HepG2 (cell line): ENCODE results near the gene RASGRP1. TPM values are rescaled to one million over a fixed set of nuclear protein-coding genes. Genes with fewer than 3 reads are reported as not detected.

Source experiments
- ATAC-seq: fragments of 200-7000 bp; cut with Tn5 transposase; 3 replicates; pipeline ENCODE4 v1.9.1; 2020; ENCODE audit warnings: mild to moderate bottlenecking, moderate library complexity
- BruUV-seq: library from RNA; stranded (reverse); fragments of 400-500 nt; replicated peaks from 2 replicates; lab custom pipeline; 2021; lab: Mats Ljungman, UMichigan
- CTCF ChIA-PET: fragments of 300-600 bp; formaldehyde crosslinking; extraction: SDS; loops from one replicate; lab custom pipeline; 2021; ENCODE audit warnings: low total read pairs, inconsistent platforms, low intra/inter-chr PET ratio; lab: Yijun Ruan, JAX
- POLR2A ChIA-PET: fragments of 350-600 bp; sonication (Branson Sonifier 250); formaldehyde crosslinking; loops from one replicate; lab custom pipeline; 2020; ENCODE audit warnings: antibody characterized with exemption, inconsistent platforms; lab: Yijun Ruan, JAX
- DNase-seq: peaks from one replicate; pipeline ENCODE4 v3.0.0-alpha.2; 2015; ENCODE audit warnings: low spot score
- FAIRE-seq: peaks from 3 replicates; lab custom pipeline; 2011; peaks lifted over from hg19 to GRCh38; lab: Jason Lieb, UNC
- H2AFZ ChIP-seq: one replicate; pipeline ENCODE4 v1.6.1; 2011; ENCODE audit warnings: low read length, inconsistent platforms
- H3K27ac ChIP-seq: fragments of 300-600 bp; 3 replicates; pipeline ENCODE4 v1.8.0; 2011; ENCODE audit warnings: mixed run types, mild to moderate bottlenecking, mixed read lengths, low read length, inconsistent platforms; ENCODE audit not compliant: insufficient read depth; ENCODE audit errors: extremely low read length
- H3K27me3 ChIP-seq, 2 experiments: fragments of 200-600 bp in 1 of 2; 2 replicates in 1 of 2; 3 replicates in 1 of 2; pipeline versions ENCODE4 v1.6.0 to v1.8.0; 2011; ENCODE audit warnings: low read length in 2 of 2, mild to moderate bottlenecking in 2 of 2, moderate library complexity in 2 of 2, inconsistent platforms in 1 of 2; ENCODE audit not compliant: insufficient read depth in 2 of 2, control insufficient read depth in 1 of 2
- H3K36me3 ChIP-seq, 2 experiments: fragments of 200-600 bp in 1 of 2; replicated peaks in 1 of 2; 2 replicates in 1 of 2; 3 replicates in 1 of 2; pipeline versions ENCODE4 v1.5.1 to v1.8.0; 2011; ENCODE audit warnings: low read length in 2 of 2, inconsistent platforms in 1 of 2; ENCODE audit not compliant: insufficient read depth in 2 of 2, control insufficient read depth in 1 of 2
- H3K4me1 ChIP-seq: 2 replicates; pipeline ENCODE4 v1.5.1; 2012; ENCODE audit warnings: low read length, inconsistent platforms; ENCODE audit not compliant: insufficient read depth
- H3K4me2 ChIP-seq: 2 replicates; pipeline ENCODE4 v1.6.0; 2011; ENCODE audit warnings: low read depth, low read length, inconsistent platforms
- H3K4me3 ChIP-seq, 3 experiments: fragments of 200-600 bp in 1 of 3; sonication (generic), shearing (Covaris generic) in 1 of 3; replicated peaks in 1 of 3; 2 replicates each; pipeline ENCODE4 v1.5.1; 2011 to 2016; ENCODE audit warnings: low read length in 3 of 3, inconsistent platforms in 2 of 3, low read depth in 2 of 3, mild to moderate bottlenecking in 2 of 3, control low read depth in 1 of 3, mixed read lengths in 1 of 3; ENCODE audit not compliant: insufficient read depth in 1 of 3
- H3K79me2 ChIP-seq: one replicate; pipeline ENCODE4 v1.6.1; 2011; ENCODE audit warnings: low read length, inconsistent platforms; ENCODE audit not compliant: insufficient read depth
- H3K9ac ChIP-seq: 2 replicates; pipeline ENCODE4 v1.6.0; 2011; ENCODE audit warnings: mild to moderate bottlenecking, low read depth, low read length, inconsistent platforms; ENCODE audit not compliant: insufficient read depth
- H3K9me3 ChIP-seq: 2 replicates; pipeline ENCODE4 v1.5.1; 2012; ENCODE audit warnings: mild to moderate bottlenecking, low read length
- H4K20me1 ChIP-seq: 2 replicates; pipeline ENCODE4 v1.6.0; 2011; ENCODE audit warnings: inconsistent platforms, mild to moderate bottlenecking, low read length, moderate library complexity; ENCODE audit not compliant: insufficient read depth
- BCLAF1 ChIP-seq: fragments of 450-650 bp; IDR thresholded peaks from 2 replicates; pipeline ENCODE4 v1.6.1; 2017; ENCODE audit warnings: mild to moderate bottlenecking
- DMTF1 ChIP-seq: sonication (generic); formaldehyde crosslinking; IDR thresholded peaks from 2 replicates; pipeline ENCODE4 v1.4.0; 2020; ENCODE audit warnings: mild to moderate bottlenecking, missing genetic modification reagents
- KMT2A ChIP-seq: sonication (generic); formaldehyde crosslinking; IDR thresholded peaks from 2 replicates; pipeline ENCODE4 v1.4.0; 2020; ENCODE audit warnings: missing genetic modification reagents
- LBX2 ChIP-seq: sonication (generic); formaldehyde crosslinking; IDR thresholded peaks from 2 replicates; pipeline ENCODE4 v1.5.0; 2020; ENCODE audit warnings: missing genetic modification reagents, mild to moderate bottlenecking, borderline replicate concordance
- MAFG ChIP-seq: sonication (generic); formaldehyde crosslinking; IDR thresholded peaks from 2 replicates; pipeline ENCODE4 v1.5.1; 2020; ENCODE audit warnings: mild to moderate bottlenecking, missing genetic modification reagents
- MAFK ChIP-seq, 2 experiments: IDR thresholded peaks in 1 of 2; conservative IDR thresholded peaks in 1 of 2; 2 replicates each; pipeline ENCODE4 v1.6.1; 2011; ENCODE audit warnings: improper control_type of control experiment in 2 of 2, low read length in 2 of 2
- TCF7 ChIP-seq: sonication (generic); IDR thresholded peaks from 2 replicates; pipeline ENCODE4 v1.6.1; 2016; ENCODE audit warnings: antibody characterized with exemption, low read depth
- ZFP90 ChIP-seq: sonication (generic); formaldehyde crosslinking; IDR thresholded peaks from 2 replicates; pipeline ENCODE4 v1.8.0; 2022; ENCODE audit warnings: missing genetic modification reagents, mild to moderate bottlenecking, inconsistent platforms, borderline replicate concordance
- ZSCAN22 ChIP-seq: sonication (generic); formaldehyde crosslinking; IDR thresholded peaks from 2 replicates; pipeline ENCODE4 v1.4.0; 2020; ENCODE audit warnings: mild to moderate bottlenecking, missing genetic modification reagents
- WGBS: methylation state at CpG from one replicate; pipeline ENCODE4 v1.1.6; 2017; ENCODE audit warnings: low lambda C conversion rate; 5-methylcytosine and 5-hydroxymethylcytosine counted together
- in situ Hi-C: cut with HindIII; loops from 2 replicates; pipeline ENCODE4 v1.10.0; 2017; ENCODE audit warnings: low pct_unique_long_range_greater_than_20kb; ENCODE audit not compliant: extremely low pct_ligation_motif_present
- intact Hi-C: fragments of 100-400 bp; cut with micrococcal nuclease; formaldehyde crosslinking; loops from one replicate; pipeline ENCODE4 v1.10.0; 2022; ENCODE audit not compliant: unreplicated experiment
- polyA plus RNA-seq, 8 experiments: library from polyadenylated mRNA; depleted of rRNA in 3 of 8; stranded (reverse) in 7 of 8; unstranded in 1 of 8; fragments of >200 nt; fragmentation: Illumina TruSeq in 4 of 8; extraction: Trizol in 4 of 8; gene quantifications; 2 replicates each; pipeline versions ENCODE4 v1.2.1 to v1.2.3, GENCODE V29; 2011 to 2016; ENCODE audit warnings: low read depth in 4 of 8, missing spikeins in 1 of 8, mixed read lengths in 1 of 8; ENCODE audit not compliant: insufficient read depth in 1 of 8
- total RNA-seq, 5 experiments: library from RNA; depleted of rRNA; stranded (reverse); fragments of >200 nt; fragmentation: Illumina TruSeq; extraction: Trizol; gene quantifications; 2 replicates each; pipeline ENCODE4 v1.2.3, GENCODE V29; 2016; ENCODE audit warnings: low read depth in 1 of 5

The RASGRP1 gene
- total and polyA plus RNA-seq, 2 of the 13 experiments (the other 11 are each of a cell fraction or from before 2014, with no cell fraction given), result 0.07 TPM; not detected in 1

GRCh38 chr15:38551720-38552648 is 12.6 kb downstream of the RASGRP1 start:
- H3K27ac ChIP-seq, result no peak overlapping the region
- H3K27me3 ChIP-seq, result peaks cover 0 to 8% of the 10 kb centered on the region in 2 experiments; a peak in 1 of 5 replicates
- TF ChIP-seq MAFK (conservative IDR thresholded peaks at IDR 0.05 in 1 of 2, IDR thresholded peaks at IDR 0.05 in 1 of 2; ENCODE audit: low read length in 2 of 2), result no peak
- no peak for TF ChIP-seq BCLAF1
- TF ChIP-seq ZFP90 (CRISPR knock-in tag), result no peak
- no peak for TF ChIP-seq KMT2A
- TF ChIP-seq MAFG, result no peak
- no peak for TF ChIP-seq TCF7
- no peak for TF ChIP-seq DMTF1 (CRISPR knock-in tag)
- no peak for TF ChIP-seq LBX2 (CRISPR knock-in tag)
- no peak for TF ChIP-seq ZSCAN22 (CRISPR knock-in tag)
- TF ChIP-seq, all 625 proteins: peak for 0
- ATAC-seq, result no peak
- H3K4me3 ChIP-seq, result no peak overlapping the region
- POLR2A ChIA-PET, result no interaction called here
- in situ Hi-C loops (no loop called here), intact Hi-C loops (no loop called here)
- no peak for DNase-seq
- no peaks in the 10 kb centered on the region for H3K79me2 ChIP-seq
- no peak overlapping the region for H3K9ac ChIP-seq
- 22% methylated on average over 7 of the region's 7 CpGs for WGBS
- no peaks in the 10 kb centered on the region for H3K9me3 ChIP-seq
- H3K4me1 ChIP-seq, result no peaks in the 10 kb centered on the region
- CTCF ChIA-PET, result no interaction called here
- H4K20me1 ChIP-seq, result no peaks in the 10 kb centered on the region
- H2AFZ ChIP-seq, result no peak overlapping the region
- H3K36me3 ChIP-seq, result no peaks in the 10 kb centered on the region
- BruUV-seq, result no TSS peak
- no peak overlapping the region for H3K4me2 ChIP-seq
- no peak for FAIRE-seq
